ENCODE data around the gene GDPD5.

The GDPD5 gene

DNA sequence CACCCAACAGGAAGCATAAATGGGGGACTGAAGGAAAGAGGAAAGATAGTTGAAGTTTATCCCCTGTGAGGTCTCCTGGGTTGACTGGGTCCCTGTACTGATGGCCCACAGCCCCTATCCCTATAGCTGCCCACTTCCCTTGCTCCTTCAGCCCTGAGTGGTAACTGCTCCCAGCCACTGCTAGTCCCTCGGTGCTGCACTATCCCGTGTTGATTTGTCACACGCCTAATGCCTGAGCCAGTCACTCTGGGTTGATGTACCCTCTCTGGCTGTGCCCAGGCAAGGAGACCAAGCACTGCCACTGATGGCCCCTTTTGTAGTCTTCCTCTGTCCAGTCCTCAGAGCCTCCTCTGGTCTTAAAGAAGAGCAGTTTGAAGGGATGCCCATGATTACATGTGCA lies 9.6 kb downstream of the GDPD5 start:
- DNase-seq (ENCODE audit: low read depth in 2 of 2): no peak

DNA sequence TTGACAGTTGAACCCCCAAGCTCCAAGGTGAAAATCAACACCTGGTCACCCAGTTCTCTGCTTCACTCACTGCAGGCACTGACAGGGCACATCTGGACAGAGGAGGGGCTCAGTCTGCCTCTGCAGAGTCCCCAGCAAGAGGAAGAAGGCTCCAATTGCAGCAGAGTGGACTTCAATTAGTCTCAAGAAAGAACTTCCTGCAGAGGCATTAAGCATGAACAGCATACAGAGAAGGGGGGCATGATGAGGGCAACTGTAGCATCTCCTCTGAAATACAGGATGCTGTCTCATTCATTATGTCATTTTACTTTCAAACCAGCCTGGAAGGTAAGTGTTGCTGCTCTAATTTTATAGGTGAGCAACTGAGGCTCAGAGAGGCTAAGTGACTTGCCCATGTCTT lies 11.1 kb downstream of the GDPD5 start:
- no peak for DNase-seq (ENCODE audit: low read depth in 2 of 2)

DNA sequence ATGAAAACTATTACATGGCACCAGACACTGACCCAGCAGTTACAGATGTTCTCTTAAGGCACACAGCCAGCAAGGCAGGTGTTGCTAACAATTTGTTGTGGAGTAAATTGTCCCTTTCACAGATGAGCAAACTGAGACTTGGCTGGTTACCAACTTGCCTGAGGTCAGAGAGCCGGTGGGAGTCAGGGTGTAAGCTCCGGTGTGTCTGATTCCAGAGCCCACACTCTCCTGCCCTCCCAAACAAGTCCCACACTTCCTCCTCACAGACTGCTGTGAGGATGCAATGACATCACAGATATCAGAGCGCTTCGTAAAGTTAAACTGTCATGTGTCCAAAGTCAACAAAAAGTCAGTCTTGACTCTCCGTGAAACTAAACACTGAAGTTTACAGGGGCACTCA lies 12.5 kb downstream of the GDPD5 start:
- no peak for DNase-seq (ENCODE audit: low read depth in 2 of 2)

DNA sequence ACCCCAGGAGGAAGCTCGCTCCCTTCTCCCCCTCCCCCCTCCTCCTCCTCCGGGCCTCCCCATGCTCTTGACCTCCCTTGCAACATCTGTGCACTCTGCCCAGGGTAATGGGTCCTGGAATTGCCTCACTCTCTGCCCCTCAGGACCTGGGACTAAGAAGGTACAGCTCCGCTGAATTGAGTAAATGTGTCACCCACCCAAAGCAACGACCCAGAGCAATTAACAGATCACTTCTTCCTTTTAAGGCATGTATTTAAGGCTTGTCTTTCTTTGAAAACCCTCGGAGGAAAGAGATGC lies 15.1 kb downstream of the GDPD5 start:
- DNase-seq (ENCODE audit: low read depth in 2 of 2): no peak

DNA sequence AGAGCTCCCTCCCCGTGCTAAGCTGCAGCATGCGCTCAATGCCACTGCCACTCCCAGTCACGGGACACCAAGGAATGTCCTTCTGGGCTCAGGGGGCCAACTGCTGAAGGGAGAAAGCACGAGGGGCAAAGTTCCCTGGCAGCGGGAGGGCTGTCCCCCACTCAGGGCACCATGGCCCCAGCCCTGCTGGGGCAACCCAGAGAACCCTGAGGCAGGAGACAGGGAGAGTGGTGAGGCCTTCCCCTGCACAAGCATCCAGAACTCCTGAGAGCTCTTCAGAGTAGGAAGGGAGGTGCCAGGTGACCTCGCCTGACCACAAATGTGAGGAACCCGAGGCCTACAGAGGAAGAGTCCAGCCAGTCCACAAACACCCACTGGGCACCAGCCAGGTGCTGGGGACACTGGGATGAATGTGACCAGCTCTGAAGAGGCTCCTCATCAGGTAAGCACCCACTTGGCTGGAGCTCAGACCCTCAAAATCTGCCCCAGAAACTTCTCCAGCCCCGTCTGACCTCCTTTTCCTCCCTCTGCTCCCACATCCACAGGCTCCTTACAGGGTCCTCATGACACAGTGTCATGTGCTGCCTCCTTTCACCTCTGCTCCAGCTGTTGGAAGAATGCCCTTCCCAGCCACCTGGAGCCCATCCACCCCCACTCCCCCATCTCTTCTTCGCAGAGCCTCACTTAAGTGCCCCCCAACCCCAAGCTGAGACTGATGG lies 15.6 kb downstream of the GDPD5 start:
- no peak for DNase-seq (ENCODE audit: low read depth in 2 of 2)

DNA sequence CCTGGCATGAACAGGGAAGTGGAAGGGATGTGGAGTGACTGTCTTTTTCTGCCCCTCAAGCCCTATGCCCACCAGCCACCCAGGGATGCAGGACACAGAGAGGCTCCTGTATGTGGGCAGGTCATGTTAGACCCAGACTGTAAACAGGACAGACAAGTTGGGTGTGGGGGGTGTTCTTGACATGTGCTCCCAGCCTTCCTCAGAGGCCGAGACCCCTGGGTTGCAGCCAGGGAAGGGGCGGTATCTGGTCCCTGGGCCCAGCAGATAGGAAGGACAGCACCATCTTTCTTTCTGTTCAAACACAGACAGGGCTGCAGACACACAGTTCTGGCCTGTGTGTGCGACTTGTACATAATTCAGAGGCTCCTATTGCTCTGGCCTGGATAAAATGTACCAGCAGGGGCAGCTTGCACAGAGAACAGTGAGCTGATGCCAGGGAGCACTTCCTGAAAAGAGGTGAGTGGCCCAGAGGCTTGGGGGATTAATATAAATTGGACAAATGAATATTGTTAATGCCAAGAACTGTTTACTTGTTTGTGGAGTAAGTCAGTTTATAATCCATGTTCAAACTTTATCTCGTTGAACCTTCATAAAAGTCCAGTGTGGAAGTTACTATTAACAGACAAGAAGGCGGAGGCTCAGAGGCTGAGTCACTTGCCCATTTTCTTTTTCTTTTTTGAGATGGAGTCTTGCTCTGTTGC lies 16.6 kb downstream of the GDPD5 start:
- no peak for DNase-seq (ENCODE audit: low read depth in 2 of 2)

DNA sequence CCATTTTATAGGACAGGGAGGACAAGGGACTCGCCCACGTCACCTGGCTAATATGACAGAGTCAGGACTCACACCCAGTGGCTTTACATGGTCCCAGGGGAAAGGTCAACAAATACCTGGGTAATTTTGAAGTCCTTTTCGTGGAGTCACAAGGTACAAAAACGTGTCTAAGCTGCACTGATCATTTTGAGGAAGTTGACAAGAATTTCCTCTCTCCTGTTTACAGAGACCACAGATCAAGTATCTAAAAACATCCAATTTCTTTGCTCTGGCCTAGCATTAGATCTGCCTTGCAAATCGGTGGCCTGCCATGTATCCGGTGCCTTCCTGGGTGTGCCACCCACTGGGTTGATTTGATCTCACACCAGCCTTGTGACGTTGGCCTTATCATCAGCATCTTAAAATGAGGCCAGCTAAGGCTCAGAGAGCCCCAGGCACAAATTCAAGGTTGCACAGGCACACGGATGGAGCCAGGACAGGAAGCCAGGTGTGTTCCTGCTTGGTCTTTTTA lies 17.6 kb downstream of the GDPD5 start:
- peak in 1 of 2 donors; percentile 23 for DNase-seq (ENCODE audit: low read depth in 2 of 2)

DNA sequence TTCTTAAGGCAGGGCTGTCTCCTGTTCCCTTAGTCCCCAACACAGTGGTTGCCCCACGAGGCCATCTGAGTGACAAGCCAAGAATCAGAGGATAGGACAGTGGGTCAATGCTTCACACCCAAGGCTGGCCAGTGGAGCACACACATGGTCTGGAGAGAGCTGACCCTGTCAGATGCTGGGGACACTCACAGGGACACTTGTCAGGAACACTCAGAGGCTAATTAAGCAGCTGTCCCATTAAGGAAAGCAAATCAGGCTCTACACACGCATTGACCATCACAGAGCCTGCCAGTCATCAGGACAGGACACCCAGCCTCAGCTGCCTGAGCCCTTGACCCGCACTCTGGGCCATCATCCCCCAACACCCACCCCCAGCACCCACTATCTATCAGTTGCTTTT lies 18.2 kb downstream of the GDPD5 start:
- DNase-seq (ENCODE audit: low read depth in 2 of 2): no peak

DNA sequence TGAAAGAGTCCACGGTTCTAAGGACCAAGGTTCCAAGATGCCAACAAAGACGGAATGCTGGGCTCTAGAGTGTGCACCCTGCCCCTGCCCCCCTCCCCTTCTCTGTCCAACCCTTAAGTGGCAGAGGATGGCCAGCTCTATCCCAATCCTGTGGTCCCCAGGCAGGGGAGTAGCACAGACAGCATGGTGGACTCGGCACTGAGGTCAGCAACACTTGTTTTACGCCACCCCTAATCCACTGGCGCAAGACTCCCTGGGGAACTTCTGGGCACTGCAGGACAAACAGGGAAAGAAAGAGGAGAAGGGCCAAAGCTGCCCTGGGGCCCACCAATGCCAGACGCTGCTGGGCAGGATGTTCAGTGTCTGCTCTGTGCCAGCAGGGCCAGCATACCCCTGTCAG lies 18.9 kb downstream of the GDPD5 start:
- no peak for DNase-seq (ENCODE audit: low read depth in 2 of 2)

DNA sequence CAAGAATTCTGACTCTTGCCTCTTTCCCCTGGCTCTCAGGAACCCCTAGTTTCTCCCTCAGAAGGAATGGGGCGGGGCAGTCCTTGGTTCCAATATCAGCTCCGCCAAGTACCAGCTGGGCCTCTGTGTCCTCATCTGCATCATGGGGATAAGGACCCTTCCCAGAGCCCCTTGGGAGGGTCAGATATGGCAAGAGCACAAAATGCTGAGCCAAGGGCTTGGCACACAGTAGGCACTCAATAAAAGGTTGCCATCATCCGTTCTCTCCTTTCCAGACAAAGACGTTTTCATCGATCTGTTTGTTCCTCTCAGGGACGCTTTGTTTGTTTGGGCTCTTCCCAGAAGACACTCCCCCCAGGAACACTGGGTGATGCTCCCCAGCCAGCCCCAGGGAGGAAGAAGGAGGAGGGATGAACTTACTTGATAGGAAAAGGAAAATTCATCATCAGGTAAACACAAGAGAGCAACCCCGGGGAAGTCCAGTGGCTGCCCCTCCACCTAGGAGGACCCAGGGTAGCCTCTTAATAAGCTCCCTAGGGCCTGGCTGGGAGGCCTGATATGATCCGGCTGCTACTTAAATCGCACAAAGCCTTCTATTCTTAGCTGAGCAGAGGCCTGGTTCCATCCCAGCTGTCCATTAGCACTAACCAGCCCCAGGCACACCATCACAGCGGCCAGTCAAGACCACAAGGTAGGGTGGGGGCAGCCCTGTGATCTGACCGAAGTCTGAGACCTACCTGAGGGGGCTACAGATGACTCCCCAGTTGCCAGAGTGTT lies 19.6 kb downstream of the GDPD5 start:
- no peak for DNase-seq (ENCODE audit: low read depth in 2 of 2)

DNA sequence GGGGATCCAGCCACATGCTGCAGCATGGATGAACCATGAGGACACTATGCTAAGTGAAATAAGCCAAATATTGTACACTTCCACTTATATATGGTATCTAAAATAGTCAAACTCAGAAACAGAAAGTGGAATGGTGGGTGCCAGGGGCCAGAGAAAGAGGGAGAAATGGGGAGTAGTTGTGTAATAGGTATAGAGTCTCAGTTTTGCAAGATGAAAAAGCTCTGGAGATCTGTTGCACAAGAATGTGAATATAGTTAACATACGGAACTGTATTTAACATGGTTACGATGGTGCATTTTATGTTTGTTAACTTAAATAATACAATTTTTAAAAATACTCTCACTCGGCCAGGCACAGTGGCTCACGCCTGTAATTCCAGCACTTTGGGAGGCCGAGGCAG lies 21.2 kb downstream of the GDPD5 start:
- no peak for DNase-seq (ENCODE audit: low read depth in 2 of 2)

DNA sequence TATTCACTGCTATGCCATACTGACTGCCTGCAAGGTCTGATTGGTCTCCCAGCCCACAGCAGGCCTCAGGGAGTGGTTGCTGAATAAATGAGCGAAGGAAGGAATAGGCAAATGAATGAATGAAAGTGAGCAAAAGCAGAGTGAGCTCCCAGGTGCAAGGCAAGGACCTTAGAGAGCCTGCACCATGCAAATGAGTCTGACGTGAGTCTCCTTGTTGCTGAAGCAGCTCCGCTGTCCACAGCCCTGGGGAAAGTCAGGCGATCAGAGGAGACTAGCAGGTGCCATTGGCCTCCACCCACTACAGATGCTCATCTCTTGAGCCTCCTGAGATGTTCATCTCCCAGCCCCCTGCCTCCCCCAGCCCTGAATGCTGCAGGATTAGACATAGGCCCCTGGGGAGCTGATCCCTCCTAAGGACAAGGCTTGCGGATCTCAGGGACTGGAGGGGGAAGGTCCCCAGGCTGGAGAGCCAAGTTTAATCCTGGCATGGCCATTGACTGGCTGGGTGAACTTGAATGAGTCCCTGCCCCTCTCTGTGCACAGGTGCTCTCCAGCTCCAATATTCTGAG lies 22.1 kb downstream of the GDPD5 start:
- DNase-seq (ENCODE audit: low read depth in 2 of 2): no peak

DNA sequence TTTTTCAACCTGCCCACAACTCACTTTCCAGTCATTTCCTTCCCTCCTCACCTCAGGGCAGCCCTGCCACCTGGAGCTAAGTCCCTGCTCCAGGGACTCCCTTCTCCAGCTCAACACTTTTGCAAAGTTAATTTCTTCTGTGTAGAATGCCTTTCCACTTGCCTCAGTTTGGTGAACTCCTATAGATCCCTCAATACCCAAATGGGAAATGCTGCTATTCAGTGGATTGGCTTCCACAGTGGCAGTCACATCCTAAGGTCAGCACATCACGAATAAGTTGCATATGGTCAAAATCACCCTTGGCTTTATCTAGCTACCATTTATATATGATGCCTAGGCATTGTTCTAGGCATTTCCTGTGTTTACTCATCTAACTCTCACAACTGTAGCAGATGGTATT lies 23.6 kb downstream of the GDPD5 start:
- no peak for DNase-seq (ENCODE audit: low read depth in 2 of 2)

DNA sequence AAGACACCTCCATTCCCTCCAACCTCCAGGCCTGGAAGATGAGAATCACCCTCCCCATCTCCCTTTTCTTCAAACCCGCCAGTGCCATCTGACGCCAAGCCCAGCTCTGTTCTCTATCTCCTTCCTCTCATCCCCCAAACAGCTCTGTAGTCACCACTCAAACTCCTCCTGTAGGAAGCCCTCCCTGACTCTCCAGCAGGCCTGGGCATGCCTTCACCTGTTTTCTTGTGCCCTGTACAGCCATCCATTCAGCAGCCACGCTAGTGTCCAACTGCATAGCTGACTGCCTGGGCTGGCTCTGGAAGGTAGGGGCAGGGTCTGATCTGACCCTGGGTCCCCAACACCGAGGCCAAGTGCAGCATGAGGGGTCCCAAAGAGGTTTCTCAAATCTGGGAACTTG lies 25.0 kb downstream of the GDPD5 start:
- DNase-seq (ENCODE audit: low read depth in 2 of 2): no peak

DNA sequence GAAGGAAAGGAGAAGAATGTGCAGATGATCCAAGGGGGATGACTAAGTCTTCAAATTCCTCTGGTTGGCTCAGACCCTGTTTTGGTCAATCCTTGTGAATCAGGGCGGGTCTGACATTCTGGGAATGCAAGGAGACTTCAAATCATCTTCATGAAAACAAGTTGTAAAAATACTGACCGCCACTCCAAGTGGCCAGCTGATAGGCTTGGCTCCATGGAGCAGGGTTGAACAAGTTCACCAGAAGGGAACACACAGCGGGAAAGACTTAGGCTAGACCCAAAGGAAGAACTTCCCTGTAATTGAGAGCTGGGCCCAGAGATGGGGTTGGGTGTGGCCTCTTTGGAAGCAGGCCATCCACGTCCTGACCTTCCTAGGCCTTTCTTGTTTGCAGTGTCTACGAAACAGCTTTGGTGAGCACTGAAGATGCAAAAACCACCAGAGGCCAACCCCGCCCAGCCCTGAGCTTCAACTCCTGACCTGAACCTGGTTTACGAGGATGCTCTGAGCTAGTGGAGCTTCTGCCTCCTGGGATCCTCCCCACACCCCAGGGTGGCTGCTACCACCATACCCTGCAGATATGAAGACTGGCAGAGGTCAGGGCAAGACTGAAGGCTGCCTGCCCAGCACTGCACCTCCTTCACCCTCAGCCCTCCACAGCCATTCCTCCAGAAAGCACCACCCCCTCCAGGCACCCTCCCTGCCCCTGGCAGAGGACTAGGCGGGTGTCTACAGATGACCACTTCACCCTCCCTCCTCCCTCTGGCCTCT lies 26.1 kb downstream of the GDPD5 start:
- DNase-seq (ENCODE audit: low read depth in 2 of 2): no peak

DNA sequence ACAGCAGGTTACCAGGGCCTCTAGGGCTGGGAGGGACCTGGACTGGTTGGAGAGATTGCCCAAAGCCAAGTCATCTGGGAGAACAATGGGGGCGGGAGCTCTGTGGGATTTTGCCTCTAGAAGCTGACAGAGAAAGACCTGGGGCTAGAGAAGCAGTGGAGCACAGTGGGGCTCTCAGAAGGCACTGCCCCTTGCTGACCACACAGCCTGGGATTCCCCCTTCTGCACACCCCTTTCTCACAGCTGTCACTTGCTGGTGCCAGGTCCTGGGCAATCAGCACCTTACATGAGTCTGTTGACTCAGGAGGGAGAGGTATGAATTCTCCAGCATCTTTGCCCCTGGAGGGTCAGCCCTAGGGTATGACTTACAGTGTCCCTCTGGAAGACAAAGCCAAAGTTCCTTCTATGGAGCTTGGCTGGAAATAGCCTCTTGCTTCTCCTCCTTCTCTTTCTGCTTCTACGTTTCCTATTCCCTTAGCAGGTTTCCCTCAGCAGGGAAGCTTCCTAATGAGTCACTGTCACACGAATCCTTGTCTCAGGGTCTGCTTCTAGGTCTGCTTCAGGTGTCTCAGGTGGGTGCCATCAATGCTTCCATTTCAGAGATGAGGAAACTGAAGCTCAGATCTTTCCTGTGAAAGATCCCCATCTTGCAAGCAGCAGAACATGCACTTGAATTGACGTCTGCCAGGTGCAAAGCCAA lies 27.0 kb downstream of the GDPD5 start:
- DNase-seq (ENCODE audit: low read depth in 2 of 2): no peak

DNA sequence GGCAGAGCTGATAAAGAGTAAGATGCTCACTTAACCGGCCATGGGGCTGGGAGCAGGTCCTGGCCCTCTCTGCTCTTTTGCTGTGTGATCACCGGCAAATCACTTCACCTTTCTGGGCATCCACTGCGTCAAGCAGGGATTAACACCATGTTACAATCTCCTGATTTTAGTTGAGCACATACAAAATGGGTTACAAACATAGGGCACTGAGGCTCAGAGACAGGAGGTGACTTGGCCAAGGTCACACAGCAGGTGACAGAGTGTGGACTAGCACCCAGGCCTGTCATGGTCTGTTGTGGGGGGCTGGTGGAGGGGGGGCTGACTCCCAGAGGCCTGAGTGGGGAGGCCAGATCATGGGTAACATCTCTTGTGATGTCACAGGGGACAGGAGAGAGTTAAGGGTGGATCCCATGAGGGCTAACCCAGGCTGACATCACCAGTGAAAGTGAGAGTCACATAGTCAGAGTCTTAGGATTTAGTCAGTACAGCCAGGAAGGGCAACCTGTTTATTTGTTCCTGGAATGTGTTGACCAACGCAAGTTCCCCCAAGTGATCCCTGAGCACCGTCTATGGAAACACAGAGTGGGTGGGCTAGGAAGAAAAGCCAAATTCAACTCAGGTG lies 27.8 kb downstream of the GDPD5 start:
- DNase-seq (ENCODE audit: low read depth in 2 of 2): no peak

DNA sequence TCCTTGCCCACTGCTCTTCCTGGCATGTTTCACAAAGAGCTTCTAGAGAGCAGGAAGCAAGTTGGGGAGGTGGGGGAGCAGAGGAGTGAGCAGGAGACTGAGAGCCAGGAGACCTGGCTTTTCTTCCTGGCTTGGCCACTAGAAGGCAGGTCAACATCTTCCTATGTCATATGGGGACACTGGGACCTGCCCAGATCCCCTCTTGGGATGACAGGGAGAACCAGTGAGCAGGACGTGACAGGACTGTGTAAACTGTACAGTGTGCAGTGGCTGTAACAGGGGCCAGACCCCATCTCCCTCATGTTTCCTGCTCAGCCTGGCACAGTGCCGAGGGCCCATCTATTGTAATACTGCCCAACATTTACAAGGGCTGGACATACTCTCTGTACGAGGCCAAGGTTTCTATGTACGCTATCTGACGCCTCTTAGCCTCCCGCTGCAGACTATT lies 29.4 kb downstream of the GDPD5 start:
- no peak for DNase-seq (ENCODE audit: low read depth in 2 of 2)

DNA sequence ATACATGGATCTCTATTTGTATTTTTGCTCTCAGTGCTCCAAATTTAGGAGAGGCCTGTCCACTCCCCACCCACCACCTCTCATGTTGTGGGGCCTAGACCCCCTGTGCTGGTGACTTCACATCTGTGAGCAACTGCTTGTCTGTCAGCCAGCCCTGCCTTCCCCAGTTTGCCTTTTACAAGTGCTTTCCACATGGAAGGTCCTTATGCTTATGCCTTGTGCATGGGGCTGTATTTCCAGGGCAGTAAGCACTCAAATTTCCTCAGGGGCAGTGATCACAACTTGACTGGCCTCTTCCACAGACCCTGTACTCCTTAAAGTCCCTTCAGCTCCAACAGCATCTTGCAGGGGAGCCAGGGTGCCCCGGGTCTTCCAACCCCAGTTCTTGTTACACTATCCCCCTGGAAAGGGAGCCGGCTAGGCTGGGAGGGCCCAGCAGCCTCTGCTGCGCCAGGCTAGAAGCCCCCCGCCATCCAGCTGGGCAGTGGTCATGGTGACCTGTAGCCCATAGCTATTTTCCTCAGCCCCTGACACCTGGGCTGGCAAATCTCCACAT lies 29.9 kb downstream of the GDPD5 start:
- no peak for DNase-seq (ENCODE audit: low read depth in 2 of 2)

DNA sequence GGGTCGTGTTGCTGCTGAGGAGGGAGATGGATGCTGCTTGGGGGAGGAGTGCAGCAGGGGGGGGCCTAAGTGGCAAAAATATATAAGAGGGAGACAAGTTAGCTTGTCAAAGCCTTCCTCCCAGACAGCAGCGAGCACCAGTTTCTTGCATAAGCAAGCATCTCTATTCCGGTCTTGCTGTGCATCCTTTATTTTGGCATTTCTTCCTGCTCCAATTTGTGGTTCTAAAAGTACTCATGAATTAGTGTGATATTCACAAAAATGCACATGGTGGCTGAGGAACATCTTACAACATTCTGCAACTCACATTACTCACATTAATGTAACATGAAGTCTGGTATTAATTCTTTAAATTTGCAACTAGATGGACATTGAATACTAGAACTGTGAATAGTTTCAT lies 32.1 kb downstream of the GDPD5 start:
- no peak for DNase-seq (ENCODE audit: low read depth in 2 of 2)

Data from stimulated activated CD8-positive, alpha-beta memory T cell treated with anti-CD3 and anti-CD28 coated beads, Interleukin-7, amount 100 ng/mL, for 1 hour (primary cell).